Stimulated activated CD4-positive, alpha-beta T cell treated with anti-CD3 and anti-CD28 coated beads, Interleukin-2, amount 100 ng/mL, for 24 hours (primary cell): ENCODE measurements around the gene GPR12.
A peak's percentile ranks its signal among the peaks of the same experiment; 100 is the strongest.

Source experiments
- DNase-seq, 2 donors: peaks; one replicate each; pipeline ENCODE4 v3.0.0-alpha.2; 2020

Gene GPR12

GRCh38 chr13:26759907-26760831 lies at the start of gene GPR12:
TSS of gene GPR12 (minus strand) at chr13:26760786. CDS start at chr13:26759827, 959 bp downstream.
- no peak for DNase-seq

- no peak for DNase-seq
Observed at GRCh38 chr13:26810095-26810494, 49.5 kb upstream of the GPR12 start.

- DNase-seq: no peak
Observed at GRCh38 chr13:26806891-26807290, 46.3 kb upstream of the GPR12 start.

GRCh38 chr13:26787961-26788360 lies 27.4 kb upstream of the GPR12 start:
- DNase-seq: no peak

- no peak for DNase-seq
Observed at GRCh38 chr13:26786651-26787295, 26.2 kb upstream of the GPR12 start.

GRCh38 chr13:26785838-26786630 lies 25.4 kb upstream of the GPR12 start:
- peak; percentile 34 to 62 for DNase-seq

GRCh38 chr13:26784704-26785639 lies 24.4 kb upstream of the GPR12 start:
- DNase-seq: peak in 1 of 2 donors; percentile 12

- no peak for DNase-seq
Observed at GRCh38 chr13:26780411-26780810, 19.8 kb upstream of the GPR12 start.

GRCh38 chr13:26779321-26779720 lies 18.7 kb upstream of the GPR12 start:
- no peak for DNase-seq

GRCh38 chr13:26772531-26772930 lies 11.9 kb upstream of the GPR12 start:
- DNase-seq: no peak

GRCh38 chr13:26771796-26772195 lies 11.2 kb upstream of the GPR12 start:
- no peak for DNase-seq

GRCh38 chr13:26762745-26763345 lies 2.3 kb upstream of the GPR12 start:
- DNase-seq: no peak

- peak in 1 of 2 donors; percentile 9 for DNase-seq
Observed at GRCh38 chr13:26760832-26761582, 421 bp upstream of the GPR12 start.

- no peak for DNase-seq
Observed at GRCh38 chr13:26759249-26759906, 1.2 kb downstream of the GPR12 start.

- no peak for DNase-seq
Observed at GRCh38 chr13:26758496-26759157, 2.0 kb downstream of the GPR12 start.

- no peak for DNase-seq
Observed at GRCh38 chr13:26756961-26757360, 3.6 kb downstream of the GPR12 start.

- no peak for DNase-seq
Observed at GRCh38 chr13:26752671-26753070, 7.9 kb downstream of the GPR12 start.

- no peak for DNase-seq
Observed at GRCh38 chr13:26749905-26750304, 10.7 kb downstream of the GPR12 start.

GRCh38 chr13:26749285-26749684 lies 11.3 kb downstream of the GPR12 start:
- no peak for DNase-seq

- no peak for DNase-seq
Observed at GRCh38 chr13:26747706-26748105, 12.9 kb downstream of the GPR12 start.
